Measurements from ENCODE around the gene TNN. TPM values are rescaled to one million over a fixed set of nuclear protein-coding genes. Genes with fewer than 3 reads are reported as not detected.

TNN gene
- total RNA-seq, 1 experiment from 2014 or later, result not detected

DNA sequence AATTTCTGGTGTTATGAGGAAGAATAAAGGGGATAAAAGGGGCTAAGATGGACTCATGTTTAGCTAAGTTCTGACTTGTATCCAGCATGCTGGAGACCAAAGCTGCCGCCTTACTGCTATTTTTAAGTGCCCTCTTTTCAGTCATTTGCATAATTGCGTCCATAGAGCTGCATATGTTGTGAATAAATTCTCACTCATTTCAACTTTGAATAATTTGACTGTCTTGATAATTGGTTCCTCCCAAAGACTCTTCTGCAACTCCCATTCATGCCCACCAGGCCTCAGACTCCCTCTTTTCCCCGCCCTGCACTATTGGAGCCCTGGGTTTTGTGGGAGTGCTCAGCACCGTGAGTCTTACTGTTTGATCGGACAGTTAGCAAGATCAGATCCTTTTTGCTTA is 79.9 kb downstream of the TNN start:
- DNase-seq (ENCODE audit: low read depth), result no peak

DNA sequence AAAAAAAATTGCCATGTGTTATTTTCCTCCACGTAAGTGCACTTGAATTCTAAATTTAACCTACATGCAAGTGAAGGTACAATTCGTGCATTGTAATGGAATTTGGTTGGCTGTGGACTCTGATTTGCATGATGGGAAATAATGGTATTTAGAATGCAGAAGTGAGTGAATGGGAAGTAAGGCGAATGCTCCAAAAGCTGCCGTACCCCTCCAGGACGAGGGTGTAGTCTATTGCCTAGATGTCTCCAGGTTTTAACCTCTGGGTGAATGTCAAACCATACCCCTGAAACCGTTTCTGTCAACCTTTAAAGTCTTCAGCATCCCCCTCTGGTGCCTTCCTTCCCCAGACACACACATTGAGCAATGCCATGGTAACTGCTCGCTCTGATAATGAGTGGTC is 80.4 kb downstream of the TNN start:
- no peak for DNase-seq (ENCODE audit: low read depth)

DNA sequence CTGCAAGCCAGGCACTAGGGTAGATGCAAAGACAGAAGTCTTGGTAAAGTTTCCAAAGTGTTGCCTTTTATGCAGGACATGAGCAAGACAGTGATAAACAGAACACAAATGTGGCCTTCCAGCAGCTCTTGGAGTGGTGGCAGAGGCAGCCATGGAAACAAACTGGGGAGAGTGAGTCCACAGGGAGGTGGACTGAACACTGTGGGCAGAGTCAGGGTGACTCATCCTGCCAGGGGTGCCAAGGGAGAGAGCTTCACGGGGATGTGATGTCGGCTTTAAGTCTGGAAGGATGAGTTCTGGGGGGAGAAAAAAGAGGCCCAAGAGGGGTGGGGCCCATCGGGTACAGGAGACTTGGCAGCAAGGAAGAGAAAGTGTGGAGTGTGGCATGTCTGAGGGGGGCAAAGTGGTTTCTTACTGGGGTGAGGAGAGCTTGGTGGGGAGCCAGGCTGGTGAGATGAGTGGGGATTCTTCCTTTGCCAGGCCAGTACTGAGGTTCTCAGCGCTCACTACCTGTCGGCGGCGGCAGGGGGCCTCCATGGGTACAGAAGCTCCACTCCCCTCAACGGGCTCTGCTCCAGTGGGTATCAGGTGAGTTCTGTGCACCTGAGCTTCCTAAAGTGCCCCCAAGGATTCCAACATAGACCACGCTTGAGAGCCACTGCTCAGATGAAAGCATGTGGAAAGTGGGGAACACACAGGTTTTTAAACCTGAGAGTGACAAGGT is 83.1 kb downstream of the TNN start:
- peak; percentile 53 for DNase-seq (ENCODE audit: low read depth)

DNA sequence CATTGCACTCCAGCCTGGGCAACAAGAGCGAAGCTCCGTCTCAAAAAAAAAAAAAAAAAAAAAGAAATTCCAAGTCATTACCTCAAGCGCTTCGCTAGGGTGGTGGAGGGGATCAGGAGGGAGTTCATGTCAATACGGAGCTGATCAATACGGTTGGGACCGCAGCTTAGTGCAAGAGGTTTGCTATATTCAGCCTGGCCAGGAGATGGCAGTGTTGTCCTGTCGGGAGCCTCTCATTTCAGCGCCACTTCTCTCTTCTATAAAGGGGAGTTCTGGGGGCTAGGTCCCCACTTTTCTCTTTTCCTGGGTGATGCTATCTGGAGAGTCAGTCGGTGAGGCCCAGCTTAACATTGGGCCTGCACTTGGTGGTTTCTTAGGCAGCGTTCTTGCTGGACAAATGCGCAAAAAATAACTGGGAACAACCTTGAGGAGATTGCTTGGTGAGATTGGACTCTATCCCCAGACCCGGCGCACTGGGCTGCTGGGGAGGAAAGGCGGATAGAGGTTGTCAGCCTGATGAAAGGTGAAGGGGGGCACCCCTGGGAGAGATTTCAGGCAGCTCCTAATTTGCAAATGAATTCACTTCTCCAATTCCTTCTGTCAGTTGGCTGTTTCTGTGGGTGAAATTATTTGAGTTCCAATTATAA is 84.5 kb downstream of the TNN start:
- DNase-seq (ENCODE audit: low read depth), result peak; percentile 27

DNA sequence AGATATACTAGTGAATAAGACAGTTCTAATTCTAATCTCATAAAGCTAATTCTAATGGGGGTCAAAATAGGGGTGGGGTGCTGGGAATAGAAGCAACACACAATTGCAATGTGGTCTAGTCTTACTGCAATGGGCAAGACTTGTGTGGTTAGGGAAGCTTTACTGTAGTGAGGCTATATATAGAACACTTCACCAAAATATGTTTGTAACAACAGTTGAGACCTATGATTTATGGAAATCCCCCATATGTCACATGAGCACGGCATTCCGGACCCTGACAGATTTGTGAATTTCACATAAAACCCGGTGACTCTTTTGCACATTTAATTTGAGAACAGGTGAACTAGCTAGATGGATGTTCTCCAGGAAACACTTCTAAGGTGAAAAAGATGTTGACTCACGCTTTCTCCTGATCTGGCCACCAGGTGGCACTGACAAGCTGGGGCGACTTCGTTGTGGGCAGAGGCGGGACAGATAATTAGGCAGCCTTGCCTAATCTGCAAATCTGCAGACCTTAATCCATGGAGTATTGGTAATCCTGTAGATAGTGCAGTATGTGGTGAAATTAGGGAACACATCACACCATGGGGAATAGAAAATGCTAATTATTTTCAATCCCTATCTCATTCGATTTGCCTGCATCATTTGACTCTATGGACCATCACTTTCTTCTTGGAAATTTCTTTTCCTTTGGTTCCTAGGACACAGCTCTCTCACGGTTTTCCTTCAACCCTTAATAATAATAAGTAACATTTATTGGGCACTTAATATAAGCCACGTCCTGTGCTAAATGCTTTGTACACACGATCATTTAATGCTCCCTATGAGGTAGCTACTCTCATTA is 87.2 kb downstream of the TNN start:
- DNase-seq (ENCODE audit: low read depth), result peak; percentile 26

DNA sequence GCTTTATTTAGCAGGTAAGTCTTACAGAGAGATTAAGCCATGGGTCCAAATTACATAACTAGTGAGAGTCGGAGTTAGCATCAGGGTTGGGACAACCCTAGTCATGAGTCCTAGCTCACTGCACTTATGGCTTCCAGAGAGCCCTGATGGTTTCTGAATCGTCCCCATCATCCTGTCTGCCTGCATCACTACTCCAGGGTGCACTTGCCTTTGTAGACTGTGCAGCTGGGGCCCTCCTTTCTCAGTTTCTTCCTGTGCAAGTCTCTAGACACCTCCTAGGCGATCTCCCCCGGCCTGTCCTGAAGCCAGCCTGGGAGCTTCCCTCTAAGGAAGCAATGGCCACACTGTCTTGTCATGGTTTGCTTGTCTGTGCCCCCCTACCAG is 87.8 kb downstream of the TNN start:
- DNase-seq (ENCODE audit: low read depth), result no peak

DNA sequence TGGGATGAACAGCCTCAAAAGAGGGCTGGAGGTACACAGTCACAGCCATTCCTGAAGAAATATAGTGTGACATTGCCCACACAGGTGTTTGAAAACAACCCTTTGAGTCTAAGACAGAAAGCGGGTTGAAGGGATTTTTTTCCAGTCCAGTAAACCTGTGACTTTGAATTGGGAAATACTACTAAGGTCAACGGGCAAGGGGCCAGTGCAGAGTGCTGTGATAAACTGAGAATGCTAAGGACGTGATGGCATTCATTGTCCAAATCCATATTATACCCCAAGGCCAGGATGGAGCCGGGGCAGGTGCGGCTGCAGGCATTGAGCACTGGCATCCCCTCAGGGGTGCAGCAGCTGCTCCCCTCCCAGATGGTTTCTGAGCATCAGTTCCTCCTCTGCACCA is 88.3 kb downstream of the TNN start:
- no peak for DNase-seq (ENCODE audit: low read depth)

DNA sequence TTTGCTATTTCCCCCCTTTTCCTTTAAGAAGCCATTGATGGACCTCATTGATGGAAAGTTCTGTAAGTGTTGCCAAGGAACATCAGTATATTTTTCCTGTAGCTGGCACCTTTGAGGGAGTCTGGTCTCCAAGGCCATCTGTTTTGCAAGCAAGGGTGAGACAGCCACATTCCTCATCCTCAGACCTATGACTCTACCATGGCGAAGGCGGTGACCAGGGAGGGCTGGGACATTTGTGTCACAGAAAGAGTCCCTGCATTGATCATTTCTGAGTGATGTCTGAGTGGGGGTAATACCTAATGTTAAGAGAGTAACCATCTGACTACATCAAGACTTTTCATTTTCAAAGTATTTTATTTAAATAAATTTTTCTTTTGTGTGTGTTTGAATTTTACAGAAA is 89.6 kb downstream of the TNN start:
- no peak for DNase-seq (ENCODE audit: low read depth)

DNA sequence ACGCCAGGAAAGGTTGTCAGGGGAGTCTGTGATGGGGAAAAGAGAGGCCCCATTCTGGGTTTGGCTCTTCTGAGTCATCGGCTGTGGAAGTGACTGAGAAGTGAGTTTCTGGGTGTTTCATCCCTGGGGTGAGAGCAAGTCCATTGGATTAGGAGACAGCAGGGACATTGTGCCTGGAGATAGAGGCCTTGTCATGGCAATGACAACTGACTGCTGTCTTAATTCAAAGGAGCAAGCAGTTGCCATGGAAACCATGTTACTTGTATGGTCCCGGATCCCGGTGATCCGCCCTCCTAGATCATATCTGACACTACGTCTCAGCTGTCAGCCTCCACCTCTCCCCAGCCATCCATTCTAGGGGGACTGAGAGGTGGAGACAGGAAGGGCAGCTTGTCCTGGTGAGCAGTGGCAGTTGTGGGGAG is 90.5 kb downstream of the TNN start:
- DNase-seq (ENCODE audit: low read depth), result peak; percentile 54

DNA sequence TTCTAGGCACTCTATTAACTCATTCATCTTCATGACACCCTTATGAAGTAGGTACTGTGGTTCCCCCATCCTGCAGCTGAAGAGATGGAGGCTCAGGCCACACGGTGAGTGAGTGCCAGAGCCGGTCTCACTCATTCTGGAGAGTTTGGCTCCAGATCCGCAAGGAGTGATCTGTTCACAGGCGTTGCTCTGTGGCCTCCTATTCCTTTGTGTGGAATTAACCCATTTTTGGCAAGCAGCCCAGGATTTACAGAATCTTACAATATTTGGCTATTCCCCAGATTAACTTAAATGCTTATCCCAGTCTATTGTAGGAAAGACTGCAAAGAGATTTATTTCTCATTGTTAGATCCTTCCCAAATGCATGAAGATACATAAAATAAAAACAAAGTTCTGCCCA is 95.3 kb downstream of the TNN start:
- no peak for DNase-seq (ENCODE audit: low read depth)

DNA sequence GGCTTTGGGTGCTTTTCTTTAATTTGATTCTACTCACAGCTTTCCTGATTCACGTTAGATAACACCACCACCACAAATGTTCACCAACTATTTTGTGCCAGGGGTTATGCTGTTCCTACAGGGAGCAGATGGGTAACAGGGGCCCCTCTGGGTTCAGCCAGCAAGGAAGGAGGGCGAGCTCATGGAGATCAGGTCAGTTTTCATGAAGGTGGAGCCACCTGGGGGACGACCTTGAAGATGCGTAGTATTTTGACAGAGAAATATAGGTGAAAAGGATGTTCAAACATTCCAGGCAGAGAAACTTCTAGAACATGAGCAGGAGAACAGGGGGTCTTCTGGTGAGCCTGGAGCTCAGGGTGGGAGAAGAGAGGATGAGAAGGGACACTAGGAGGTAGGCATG is 96.1 kb downstream of the TNN start:
- DNase-seq (ENCODE audit: low read depth), result no peak

DNA sequence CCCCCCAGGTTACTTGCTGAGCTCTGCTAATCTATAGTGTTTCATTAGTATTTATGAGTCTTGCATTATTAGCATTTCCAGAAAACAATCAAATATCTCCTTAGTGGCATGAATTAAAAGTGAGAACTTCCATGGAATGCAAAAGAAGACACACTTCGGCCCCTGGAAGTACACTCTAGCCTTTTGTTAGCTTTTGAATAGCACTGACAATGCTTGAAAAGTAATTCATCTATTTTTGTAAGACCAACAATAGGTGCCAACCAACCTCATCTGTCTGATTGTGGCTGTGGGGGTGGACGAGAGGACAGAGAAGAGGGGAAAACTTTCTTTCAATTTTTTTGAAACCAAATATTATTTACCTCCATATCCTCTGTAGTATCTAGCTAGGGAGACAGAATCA is 97.1 kb downstream of the TNN start:
- DNase-seq (ENCODE audit: low read depth), result no peak

DNA sequence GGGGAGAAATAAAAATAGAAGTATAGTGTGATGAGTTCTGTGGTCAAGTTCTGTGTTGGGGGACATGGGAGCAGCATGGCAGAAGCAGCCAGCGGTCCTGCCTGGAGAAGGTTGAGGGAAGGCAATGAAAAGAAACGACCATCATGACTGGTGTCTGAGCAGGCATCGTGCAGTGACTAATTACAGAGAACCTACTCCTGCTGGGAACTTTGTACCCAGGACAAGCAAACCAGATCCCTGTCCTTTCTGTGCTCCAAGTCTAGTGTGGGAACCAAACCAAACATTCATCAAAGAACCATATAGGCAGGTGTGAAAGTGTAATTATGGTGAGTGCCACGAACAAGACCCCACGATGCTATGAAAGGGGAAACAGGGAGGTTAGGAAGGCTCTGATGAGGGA is 99.1 kb downstream of the TNN start:
- DNase-seq (ENCODE audit: low read depth), result no peak

DNA sequence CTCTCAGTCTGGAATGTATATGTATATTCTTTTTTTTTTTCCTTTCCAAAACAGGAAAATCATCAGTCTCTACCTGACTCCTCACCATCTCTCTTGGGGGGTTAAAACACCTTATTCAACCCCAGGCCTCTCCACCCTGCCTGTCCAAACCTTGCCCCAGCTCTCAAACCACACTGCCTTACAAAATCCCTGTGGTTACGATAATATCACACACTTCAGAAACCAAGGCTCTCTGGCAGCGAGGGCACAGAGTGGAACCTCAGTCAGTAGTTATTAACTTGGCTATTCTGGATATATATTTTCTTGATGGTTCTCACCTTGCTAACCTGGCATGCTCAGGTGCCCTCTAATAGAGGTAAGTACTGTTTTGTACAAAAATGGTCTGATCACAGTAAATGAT is 100.2 kb downstream of the TNN start:
- DNase-seq (ENCODE audit: low read depth), result no peak

DNA sequence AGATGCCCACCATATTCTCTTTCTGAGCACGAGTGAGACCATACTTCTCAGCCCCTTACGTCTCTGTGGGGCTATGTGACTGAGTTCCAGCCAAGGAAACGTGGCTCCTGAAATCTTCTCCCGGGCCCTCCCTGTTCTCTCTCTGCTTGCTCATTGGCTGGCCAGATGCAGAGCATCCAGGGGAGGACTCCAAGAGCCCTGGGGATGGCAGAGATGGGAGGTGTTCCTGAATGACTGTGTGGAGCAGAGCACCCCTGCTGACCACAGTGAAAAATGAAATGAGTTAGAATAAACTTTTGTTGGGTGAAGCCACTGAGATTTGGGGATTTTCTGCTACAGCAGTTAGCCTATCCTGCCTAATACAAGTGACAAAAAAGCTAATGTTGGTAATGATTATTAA is 101.1 kb downstream of the TNN start:
- no peak for DNase-seq (ENCODE audit: low read depth)

DNA sequence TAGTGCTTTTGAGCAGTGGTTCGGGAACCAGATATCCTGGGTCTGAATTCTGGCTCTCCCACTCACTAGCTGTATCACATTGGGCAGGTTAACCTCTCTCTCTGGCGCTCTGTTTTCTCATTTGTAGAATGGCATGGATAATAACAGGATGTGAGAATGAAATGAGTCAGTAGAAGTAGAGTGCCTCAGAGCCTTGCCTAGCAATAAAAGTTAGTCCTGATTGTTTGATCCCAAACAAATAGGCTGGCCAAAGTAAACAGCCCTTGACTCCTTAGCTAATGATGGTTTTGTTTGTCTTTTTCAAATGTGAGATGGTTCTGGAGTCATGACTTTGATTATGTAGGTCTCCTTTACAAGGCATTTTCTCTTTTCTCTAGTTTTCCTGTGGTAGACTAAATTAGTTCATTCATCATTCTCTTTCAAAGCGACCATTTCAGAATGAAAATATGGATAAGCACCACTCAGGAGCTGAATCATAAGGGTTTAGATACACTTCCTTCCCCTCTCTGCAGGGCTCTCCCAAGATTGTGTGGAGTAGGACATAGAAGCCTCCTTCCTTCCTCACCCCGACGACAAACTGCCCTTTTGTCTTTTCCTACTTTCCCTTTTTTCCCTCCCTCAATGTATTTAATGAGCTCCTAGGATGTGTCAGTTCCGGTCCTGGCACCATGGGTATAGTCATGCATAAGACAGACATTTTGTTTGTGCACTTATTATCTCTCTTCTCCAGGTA is 101.8 kb downstream of the TNN start:
- peak; percentile 21 for DNase-seq (ENCODE audit: low read depth)

DNA sequence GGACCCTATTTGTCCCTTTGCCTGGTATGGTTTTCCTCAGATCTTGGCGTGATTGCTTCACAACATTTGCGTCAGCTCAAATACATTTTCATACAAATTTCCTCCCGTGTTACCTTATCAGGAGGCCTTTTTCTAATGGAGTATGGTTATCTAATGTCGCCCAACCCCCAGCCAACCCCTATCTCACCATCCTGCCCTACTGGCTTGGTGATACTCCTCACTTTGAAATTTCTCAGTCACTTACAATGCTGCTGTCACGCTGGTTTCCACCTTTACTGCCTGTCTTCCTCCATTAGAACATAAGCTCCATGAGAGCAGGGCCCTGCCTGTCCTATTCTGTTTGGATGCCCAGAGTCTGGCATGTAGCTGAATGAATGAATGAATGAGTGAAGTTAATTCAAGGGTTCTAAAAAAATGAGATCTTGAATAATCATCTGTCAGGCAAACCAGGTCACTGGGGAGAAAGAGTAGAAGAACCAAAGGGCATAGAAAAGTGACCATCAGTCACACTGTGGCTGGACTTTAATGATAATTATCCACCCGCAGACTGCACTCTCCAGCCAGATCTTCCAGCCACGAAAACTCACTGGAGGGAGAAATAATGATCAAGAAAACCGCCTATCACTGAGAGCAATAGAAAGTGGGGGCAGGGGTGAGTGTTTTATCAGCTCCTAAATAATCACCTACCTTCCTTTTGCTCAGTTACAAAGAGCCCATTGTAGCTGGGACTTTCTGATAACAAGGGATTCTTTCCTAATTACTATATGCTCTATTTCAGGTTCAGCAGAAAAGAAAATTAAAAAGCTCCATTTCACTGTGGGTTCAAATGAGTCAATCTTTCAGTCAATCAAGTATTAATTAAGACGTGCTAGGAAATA is 103.6 kb downstream of the TNN start:
- no peak for DNase-seq (ENCODE audit: low read depth)

DNA sequence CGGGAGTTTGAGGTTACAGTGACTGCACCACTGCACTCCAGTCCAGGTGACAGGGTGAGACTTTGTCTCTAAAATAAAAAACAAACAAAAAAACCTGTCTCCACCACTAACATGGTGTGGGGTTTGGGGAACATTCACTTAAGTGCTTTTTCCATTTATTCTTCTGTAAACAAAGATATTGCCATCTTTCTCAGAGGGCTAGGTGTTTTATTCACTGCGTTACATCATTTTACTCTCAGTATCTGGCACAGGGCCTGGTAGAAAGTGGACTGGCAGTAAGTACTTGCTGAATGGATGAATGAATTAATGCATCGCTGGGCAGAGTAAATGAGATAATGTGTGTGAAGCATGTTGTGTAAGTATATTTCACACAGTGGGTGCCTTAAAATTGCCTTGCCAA is 104.9 kb downstream of the TNN start:
- no peak for DNase-seq (ENCODE audit: low read depth)

DNA sequence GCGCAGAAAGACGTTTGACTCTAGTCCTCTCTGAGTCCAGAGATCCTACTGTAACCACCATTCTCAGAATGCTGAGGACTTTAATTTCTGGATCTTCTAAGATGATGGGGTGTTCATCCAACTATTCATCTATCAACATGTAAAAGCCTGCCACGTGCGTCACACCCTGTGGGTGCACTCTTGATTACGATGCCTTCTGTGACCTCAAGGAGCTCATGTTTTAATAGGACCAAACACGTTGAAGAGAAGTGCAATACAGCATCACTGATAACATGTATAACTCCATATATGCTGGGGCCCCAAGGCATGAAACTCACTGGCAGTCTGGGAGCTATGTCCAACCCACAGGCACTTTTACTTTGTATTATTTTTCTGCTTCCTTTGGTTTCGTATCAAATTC is 105.9 kb downstream of the TNN start:
- no peak for DNase-seq (ENCODE audit: low read depth)

DNA sequence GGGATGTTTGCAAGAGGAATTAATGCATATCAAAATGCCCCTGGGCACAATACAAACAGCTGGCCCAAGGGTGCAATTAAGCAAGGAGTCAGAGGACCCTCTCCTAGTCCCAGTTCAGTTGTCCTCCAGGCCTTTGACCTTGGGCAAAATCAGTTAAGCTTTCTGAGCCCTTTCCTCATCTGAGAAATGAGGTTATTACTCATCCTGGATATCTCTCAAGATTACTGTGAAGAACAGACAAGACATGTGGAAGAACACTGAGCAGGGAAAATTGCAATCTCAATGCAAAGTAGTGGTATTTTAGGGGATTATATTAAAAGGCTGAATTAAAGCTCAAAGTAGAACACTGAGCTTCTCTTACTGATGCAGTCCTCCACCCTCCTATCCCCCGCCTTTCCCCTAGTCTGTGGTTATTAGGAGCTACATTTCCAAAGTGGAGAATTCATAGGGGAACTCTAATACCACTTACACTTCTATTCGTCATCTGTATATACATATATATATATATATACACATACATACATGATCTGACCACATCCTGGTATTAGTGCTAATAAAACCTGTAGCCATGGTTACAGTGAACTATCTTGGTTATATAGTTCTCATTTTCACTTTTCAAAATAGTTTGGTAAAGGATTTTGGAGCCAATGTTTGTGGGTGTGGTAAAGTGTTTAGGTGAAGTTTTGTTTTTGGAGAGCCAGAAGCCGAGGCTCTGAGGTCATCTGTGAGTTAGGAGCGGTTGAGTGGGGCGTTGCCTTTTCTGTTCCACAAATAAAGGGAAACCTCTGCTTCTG is 106.9 kb downstream of the TNN start:
- DNase-seq (ENCODE audit: low read depth), result no peak
